DND-41 (cell line): ENCODE measurements around the gene SCAF1.

ENCODE experiments used
- ATAC-seq: fragments of 200-7000 bp; cut with Tn5 transposase; 3 replicates; pipeline ENCODE4 v1.9.1; 2021; ENCODE audit warnings: low read depth; ENCODE audit not compliant: insufficient read depth
- DNase-seq: peaks from one replicate; pipeline ENCODE4 v3.0.0-alpha.2; 2020
- H2AFZ ChIP-seq: 2 replicates; pipeline ENCODE4 v1.6.0; 2012; ENCODE audit warnings: low read depth, low read length
- H3K27ac ChIP-seq: 2 replicates; pipeline ENCODE4 v1.5.1; 2012; ENCODE audit warnings: low read length, inconsistent platforms
- H3K27me3 ChIP-seq: fragments of 200-600 bp; sonication (generic); 2 replicates; pipeline ENCODE4 v1.6.0; 2012; ENCODE audit warnings: low read length, mild to moderate bottlenecking, inconsistent platforms; ENCODE audit not compliant: insufficient read depth, poor library complexity
- H3K36me3 ChIP-seq: 2 replicates; pipeline ENCODE4 v1.5.1; 2012; ENCODE audit warnings: low read length, inconsistent platforms; ENCODE audit not compliant: insufficient read depth
- H3K4me1 ChIP-seq: 2 replicates; pipeline ENCODE4 v1.5.1; 2012; ENCODE audit warnings: mild to moderate bottlenecking, low read length; ENCODE audit not compliant: insufficient read depth
- H3K4me2 ChIP-seq: 2 replicates; pipeline ENCODE4 v1.6.0; 2012; ENCODE audit warnings: mild to moderate bottlenecking, moderate library complexity, low read length, inconsistent platforms; ENCODE audit not compliant: insufficient read depth
- H3K4me3 ChIP-seq, 2 experiments: fragments of 200-600 bp in 1 of 2; shearing (Covaris generic) in 1 of 2; 2 replicates each; pipeline ENCODE4 v1.5.1; 2012 to 2016; ENCODE audit warnings: inconsistent platforms in 2 of 2, low read length in 2 of 2, mild to moderate bottlenecking in 2 of 2, low read depth in 1 of 2, moderate library complexity in 1 of 2
- H3K79me2 ChIP-seq: 2 replicates; pipeline ENCODE4 v1.6.0; 2012; ENCODE audit warnings: low read length, inconsistent platforms; ENCODE audit not compliant: insufficient read depth
- H3K9ac ChIP-seq: 2 replicates; pipeline ENCODE4 v1.6.0; 2012; ENCODE audit warnings: low read depth, mild to moderate bottlenecking, inconsistent platforms, low read length, moderate library complexity
- H3K9me3 ChIP-seq: 2 replicates; pipeline ENCODE4 v1.5.1; 2012; ENCODE audit warnings: low read length, moderate library complexity, mild to moderate bottlenecking, inconsistent platforms; ENCODE audit not compliant: insufficient read depth, severe bottlenecking
- H4K20me1 ChIP-seq: 2 replicates; pipeline ENCODE4 v1.6.0; 2012; ENCODE audit warnings: low read length; ENCODE audit not compliant: insufficient read depth
- EZH2 ChIP-seq: IDR thresholded peaks from 3 replicates; pipeline ENCODE4 v1.6.1; 2012; ENCODE audit warnings: borderline replicate concordance, low read depth, mild to moderate bottlenecking, moderate library complexity, low read length, inconsistent platforms; ENCODE audit not compliant: severe bottlenecking
- TF ChIP-seq, protein P1 (sequence below): IDR thresholded peaks from 2 replicates; pipeline ENCODE4 v1.5.1; 2012; ENCODE audit warnings: borderline replicate concordance, low read length, moderate library complexity, mild to moderate bottlenecking; ENCODE audit not compliant: poor library complexity, severe bottlenecking; ENCODE audit errors: extremely low read depth

The SCAF1 gene

GRCh38 chr19:49685845-49686332 is 43.9 kb downstream of the SCAF1 start:
- ATAC-seq (no peak), DNase-seq (no peak)
- TF ChIP-seq, protein P1, sequence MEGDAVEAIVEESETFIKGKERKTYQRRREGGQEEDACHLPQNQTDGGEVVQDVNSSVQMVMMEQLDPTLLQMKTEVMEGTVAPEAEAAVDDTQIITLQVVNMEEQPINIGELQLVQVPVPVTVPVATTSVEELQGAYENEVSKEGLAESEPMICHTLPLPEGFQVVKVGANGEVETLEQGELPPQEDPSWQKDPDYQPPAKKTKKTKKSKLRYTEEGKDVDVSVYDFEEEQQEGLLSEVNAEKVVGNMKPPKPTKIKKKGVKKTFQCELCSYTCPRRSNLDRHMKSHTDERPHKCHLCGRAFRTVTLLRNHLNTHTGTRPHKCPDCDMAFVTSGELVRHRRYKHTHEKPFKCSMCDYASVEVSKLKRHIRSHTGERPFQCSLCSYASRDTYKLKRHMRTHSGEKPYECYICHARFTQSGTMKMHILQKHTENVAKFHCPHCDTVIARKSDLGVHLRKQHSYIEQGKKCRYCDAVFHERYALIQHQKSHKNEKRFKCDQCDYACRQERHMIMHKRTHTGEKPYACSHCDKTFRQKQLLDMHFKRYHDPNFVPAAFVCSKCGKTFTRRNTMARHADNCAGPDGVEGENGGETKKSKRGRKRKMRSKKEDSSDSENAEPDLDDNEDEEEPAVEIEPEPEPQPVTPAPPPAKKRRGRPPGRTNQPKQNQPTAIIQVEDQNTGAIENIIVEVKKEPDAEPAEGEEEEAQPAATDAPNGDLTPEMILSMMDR: no peak
- no peak for TF ChIP-seq EZH2
- H3K36me3 ChIP-seq: peaks cover 82% of the 10 kb centered on the region
- peaks cover 3% of the 10 kb centered on the region; the same call in 1 of the 2 replicates for H3K4me1 ChIP-seq
- H2AFZ ChIP-seq: no peak overlapping the region
- H3K79me2 ChIP-seq: peaks cover 25% of the 10 kb centered on the region
- no peaks in the 10 kb centered on the region for H3K27me3 ChIP-seq
- no peak overlapping the region for H3K27ac ChIP-seq
- H4K20me1 ChIP-seq: peaks cover 67% of the 10 kb centered on the region
- H3K9ac ChIP-seq: no peak overlapping the region
- no peak overlapping the region for H3K4me3 ChIP-seq
- no peaks in the 10 kb centered on the region for H3K9me3 ChIP-seq
- no peak overlapping the region for H3K4me2 ChIP-seq

DNA sequence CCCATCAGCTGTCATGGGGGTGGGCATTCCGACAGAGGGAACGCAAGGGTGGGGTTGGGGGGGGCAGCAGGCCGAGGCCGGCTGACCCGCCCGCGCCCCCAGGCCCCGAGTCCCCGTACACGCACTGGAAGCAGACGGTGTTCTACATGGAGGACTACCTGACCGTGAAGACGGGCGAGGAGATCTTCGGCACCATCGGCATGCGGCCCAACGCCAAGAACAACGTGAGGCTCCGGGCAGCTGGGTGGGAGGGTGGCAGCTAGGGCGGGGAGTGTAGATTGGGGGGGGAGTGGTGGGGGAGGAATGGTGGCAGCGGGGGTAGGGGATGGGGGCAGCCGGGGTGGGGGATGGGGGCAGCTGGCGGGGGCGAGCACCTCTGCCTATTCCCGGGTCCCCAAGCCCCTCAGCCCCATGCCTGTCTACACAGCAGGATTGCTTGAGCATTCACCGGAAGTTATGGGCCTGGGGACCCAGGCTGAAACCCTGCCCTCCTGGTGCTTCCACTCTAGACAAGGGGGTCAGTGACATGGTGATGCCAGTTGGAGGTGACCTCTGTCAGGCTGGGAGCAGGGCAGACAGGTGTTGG is 44.6 kb downstream of the SCAF1 start:
- H3K9me3 ChIP-seq: no peaks in the 10 kb centered on the region
- no peak for DNase-seq
- no peak for TF ChIP-seq EZH2
- TF ChIP-seq, protein P1: no peak
- no peak overlapping the region for H3K4me2 ChIP-seq
- no peak overlapping the region for H3K9ac ChIP-seq
- peaks cover 61% of the 10 kb centered on the region for H4K20me1 ChIP-seq
- no peaks in the 10 kb centered on the region for H3K27me3 ChIP-seq
- no peak overlapping the region for H3K27ac ChIP-seq
- no peak for ATAC-seq
- no peak overlapping the region for H2AFZ ChIP-seq
- H3K79me2 ChIP-seq: peaks cover 20% of the 10 kb centered on the region
- peaks cover 76% of the 10 kb centered on the region for H3K36me3 ChIP-seq
- H3K4me3 ChIP-seq: no peak overlapping the region
- no peaks in the 10 kb centered on the region for H3K4me1 ChIP-seq

- no peaks in the 10 kb centered on the region for H3K9me3 ChIP-seq
- no peak for TF ChIP-seq EZH2
- TF ChIP-seq, protein P1: no peak
- no peak overlapping the region for H2AFZ ChIP-seq
- DNase-seq (no peak), ATAC-seq (no peak)
- no peak overlapping the region for H3K27ac ChIP-seq
- H3K9ac ChIP-seq: no peak overlapping the region
- H3K27me3 ChIP-seq: no peaks in the 10 kb centered on the region
- peaks cover 56% of the 10 kb centered on the region for H4K20me1 ChIP-seq
- H3K79me2 ChIP-seq: peaks cover 14% of the 10 kb centered on the region
- H3K4me3 ChIP-seq: no peak overlapping the region
- no peaks in the 10 kb centered on the region for H3K4me1 ChIP-seq
- no peak overlapping the region for H3K4me2 ChIP-seq
- H3K36me3 ChIP-seq: peaks cover 71% of the 10 kb centered on the region
Measured at GRCh38 chr19:49687150-49687549, 45.1 kb downstream of the SCAF1 start.
